NCI-H187 treated with DMSO at 0.1 percent for 48 hours (cell line): ENCODE results near the gene IGSF6.
"Not testable (repeated sequence)": the region's sequence is repeated elsewhere in the genome, so short reads cannot be mapped to it uniquely, and the experiment has no call there.

Experiments
- DNase-seq: peaks from one replicate; lab custom pipeline; 2025; lab: John Stamatoyannopoulos, UW

Gene IGSF6

GRCh38 chr16:21653571-21653970 lies 1.2 kb upstream of the IGSF6 start:
- DNase-seq = no peak

- no peak for DNase-seq
Observed at GRCh38 chr16:21651515-21651914, 893 bp downstream of the IGSF6 start.

GRCh38 chr16:21650521-21650920 lies 1.9 kb downstream of the IGSF6 start:
- DNase-seq = no peak

GRCh38 chr16:21649826-21650406 lies 2.5 kb downstream of the IGSF6 start:
- not testable (repeated sequence) for DNase-seq

- DNase-seq = no peak
Observed at GRCh38 chr16:21647562-21648164, 4.7 kb downstream of the IGSF6 start.

- no peak for DNase-seq
Observed at GRCh38 chr16:21646721-21647561, 5.5 kb downstream of the IGSF6 start.

- DNase-seq = no peak
Observed at GRCh38 chr16:21646091-21646490, 6.3 kb downstream of the IGSF6 start.

- DNase-seq = no peak
Observed at GRCh38 chr16:21645261-21645721, 7.1 kb downstream of the IGSF6 start.

- DNase-seq = no peak
Observed at GRCh38 chr16:21644674-21645073, 7.7 kb downstream of the IGSF6 start.

GRCh38 chr16:21643785-21644184 lies 8.6 kb downstream of the IGSF6 start:
- DNase-seq = no peak

GRCh38 chr16:21642861-21643260 lies 9.5 kb downstream of the IGSF6 start:
- no peak for DNase-seq

GRCh38 chr16:21641916-21642315 lies 10.5 kb downstream of the IGSF6 start:
- no peak for DNase-seq

- no peak for DNase-seq
Observed at GRCh38 chr16:21639493-21639892, 12.9 kb downstream of the IGSF6 start.

- DNase-seq = no peak
Observed at GRCh38 chr16:21638573-21638975, 13.8 kb downstream of the IGSF6 start.

- DNase-seq = no peak
Observed at GRCh38 chr16:21637032-21637968, 15.1 kb downstream of the IGSF6 start.

GRCh38 chr16:21635694-21636093 lies 16.7 kb downstream of the IGSF6 start:
- DNase-seq = not testable (repeated sequence)

- no peak for DNase-seq
Observed at GRCh38 chr16:21634216-21634615, 18.2 kb downstream of the IGSF6 start.

- DNase-seq = not testable (repeated sequence)
Observed at GRCh38 chr16:21631951-21632575, 20.3 kb downstream of the IGSF6 start.

- DNase-seq = not testable (repeated sequence)
Observed at GRCh38 chr16:21631376-21631775, 21.0 kb downstream of the IGSF6 start.

GRCh38 chr16:21630866-21631265 lies 21.5 kb downstream of the IGSF6 start:
- DNase-seq = not testable (repeated sequence)
